AG09319 (cell line): Measurements from ENCODE around the gene ELMO1.

Experiments used
- DNase-seq: peaks from one replicate; pipeline ENCODE4 v3.0.0-alpha.2; 2010; ENCODE audit warnings: low read depth; ENCODE audit errors: extremely low read depth
- TF ChIP-seq, protein P1 (sequence below): IDR thresholded peaks from 2 replicates; pipeline ENCODE4 v1.5.1; 2011; ENCODE audit warnings: low read depth, mild to moderate bottlenecking, inconsistent platforms, low read length, moderate library complexity

Gene ELMO1

DNA sequence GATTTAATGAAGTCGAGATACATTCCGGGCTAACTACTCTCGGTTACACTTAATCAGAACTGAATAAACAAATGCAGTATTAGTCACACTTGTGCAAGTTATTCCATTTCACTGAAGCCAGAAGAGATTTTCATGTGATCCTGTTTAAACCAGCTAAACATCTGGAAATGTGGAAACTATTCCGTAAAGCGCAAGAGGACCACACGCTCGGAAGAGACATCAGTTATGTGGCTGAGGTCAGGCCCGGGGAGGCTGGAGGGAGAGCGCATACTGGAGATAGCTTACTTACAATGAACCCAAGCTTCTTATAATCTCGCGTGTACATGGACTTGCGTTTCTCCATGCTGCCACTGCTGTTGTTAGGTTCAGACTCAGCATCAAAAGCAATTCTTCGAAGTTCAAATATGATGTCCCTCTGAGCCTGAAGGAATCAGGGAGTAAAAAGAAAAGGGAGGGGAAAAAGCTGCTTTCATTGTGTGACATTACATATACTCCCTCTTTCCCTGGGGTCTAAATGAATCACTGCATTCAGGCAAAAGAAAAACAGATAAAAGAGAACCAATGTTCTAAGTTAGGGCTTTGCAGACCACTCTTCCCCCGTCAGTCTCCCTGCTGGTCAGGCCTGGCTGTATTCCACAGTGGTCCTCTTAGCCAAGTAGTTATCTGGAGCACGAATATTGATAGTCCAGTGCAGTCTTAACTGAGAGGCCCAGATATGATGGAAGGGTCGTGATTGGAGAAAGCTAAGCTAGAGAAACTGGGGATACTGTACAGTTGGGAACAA lies 237.4 kb downstream of the ELMO1 start:
- TF ChIP-seq, protein P1, sequence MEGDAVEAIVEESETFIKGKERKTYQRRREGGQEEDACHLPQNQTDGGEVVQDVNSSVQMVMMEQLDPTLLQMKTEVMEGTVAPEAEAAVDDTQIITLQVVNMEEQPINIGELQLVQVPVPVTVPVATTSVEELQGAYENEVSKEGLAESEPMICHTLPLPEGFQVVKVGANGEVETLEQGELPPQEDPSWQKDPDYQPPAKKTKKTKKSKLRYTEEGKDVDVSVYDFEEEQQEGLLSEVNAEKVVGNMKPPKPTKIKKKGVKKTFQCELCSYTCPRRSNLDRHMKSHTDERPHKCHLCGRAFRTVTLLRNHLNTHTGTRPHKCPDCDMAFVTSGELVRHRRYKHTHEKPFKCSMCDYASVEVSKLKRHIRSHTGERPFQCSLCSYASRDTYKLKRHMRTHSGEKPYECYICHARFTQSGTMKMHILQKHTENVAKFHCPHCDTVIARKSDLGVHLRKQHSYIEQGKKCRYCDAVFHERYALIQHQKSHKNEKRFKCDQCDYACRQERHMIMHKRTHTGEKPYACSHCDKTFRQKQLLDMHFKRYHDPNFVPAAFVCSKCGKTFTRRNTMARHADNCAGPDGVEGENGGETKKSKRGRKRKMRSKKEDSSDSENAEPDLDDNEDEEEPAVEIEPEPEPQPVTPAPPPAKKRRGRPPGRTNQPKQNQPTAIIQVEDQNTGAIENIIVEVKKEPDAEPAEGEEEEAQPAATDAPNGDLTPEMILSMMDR: no peak
- peak; percentile 85 for DNase-seq

DNA sequence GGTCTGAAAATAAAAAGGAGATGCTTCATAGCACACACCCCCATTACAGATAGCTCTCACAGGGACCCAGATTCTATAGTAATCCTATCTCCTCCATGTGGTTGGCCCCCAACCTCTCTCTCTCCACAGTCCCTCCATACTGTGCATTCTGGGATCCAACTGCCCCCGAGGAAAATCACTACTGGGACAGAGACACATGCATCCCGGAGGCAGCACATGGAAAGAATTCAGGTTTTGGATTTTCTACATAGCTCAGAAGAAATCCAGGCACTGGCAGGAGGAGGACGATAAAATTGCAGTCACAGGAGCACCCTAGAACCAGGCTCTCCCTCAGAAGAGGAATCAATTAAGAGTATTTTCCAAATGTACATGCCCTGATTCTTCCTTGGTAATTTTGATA lies 239.5 kb downstream of the ELMO1 start:
- TF ChIP-seq, protein P1: no peak
- no peak for DNase-seq

DNA sequence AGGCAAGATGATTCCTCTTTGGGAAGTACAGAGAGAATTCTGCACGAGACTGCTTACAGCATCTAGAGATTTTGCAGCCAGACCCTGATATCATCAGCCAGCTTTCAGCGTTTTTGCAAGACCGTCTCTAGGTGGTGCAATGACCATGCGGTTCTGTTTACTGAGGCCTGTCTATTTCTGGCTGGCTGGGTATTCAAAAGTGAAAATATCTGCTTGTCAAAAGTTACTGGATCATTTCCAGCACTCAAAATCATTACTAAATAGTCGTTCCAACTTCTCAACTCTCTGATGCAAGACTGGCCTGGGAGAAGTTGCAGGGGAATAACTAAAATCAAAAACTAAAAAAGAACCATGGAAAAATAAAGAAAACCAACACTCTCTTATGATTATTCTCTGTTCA lies 240.1 kb downstream of the ELMO1 start:
- peak; percentile 78 for DNase-seq
- TF ChIP-seq, protein P1: peak; percentile 66

DNA sequence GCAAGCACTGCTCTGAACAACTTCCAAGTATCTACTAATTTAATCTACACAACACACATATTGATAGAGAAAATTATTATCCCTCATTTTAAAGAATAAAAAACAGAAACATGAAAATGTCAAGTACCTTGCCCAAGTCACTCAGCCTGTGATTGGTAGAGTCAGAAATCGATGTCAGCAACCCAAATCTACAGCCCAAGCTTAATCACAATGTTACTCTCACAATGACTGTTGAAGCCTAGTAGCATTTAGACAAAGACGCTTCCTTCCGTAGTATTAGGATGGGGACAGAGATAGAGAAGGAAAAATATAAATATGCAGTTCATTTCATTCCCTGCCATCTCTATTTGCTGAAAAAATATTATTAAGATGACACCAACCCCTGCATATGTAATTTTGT lies 242.5 kb downstream of the ELMO1 start:
- no peak for DNase-seq
- TF ChIP-seq, protein P1: no peak

DNA sequence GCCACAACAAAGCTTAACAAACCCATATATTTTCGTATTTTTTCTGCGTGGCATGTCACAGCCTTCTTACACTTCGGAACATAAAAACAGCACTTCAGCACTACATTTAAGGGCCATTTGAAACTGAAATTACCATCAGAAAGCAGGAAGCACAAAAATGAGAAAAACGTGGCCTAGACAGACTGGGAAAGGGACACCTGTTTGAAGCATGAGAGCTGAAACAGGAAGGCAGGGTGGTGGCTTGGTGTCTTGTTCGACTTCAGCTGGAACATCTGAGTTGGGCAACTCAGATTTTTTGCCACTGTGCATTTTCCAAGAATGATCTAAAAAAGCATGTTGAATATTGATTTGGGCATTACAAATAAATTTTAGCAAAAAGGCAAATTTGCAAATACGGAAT lies 243.2 kb downstream of the ELMO1 start:
- no peak for DNase-seq
- TF ChIP-seq, protein P1: no peak

DNA sequence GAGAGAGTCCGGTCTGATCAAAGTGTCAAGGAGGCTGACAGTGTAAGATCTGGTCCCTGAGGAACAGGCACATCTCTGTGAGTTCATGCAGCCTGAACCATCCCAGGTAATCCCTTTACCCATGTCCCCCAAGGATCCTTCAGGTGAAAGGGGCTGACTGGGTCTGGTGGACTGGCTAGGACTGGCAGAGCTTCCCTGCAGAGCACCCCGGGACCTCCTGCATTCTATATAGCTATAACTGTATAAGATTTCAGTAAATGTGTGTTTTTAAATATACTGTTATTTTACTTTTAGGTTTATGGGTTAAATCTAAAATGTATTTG lies 246.8 kb downstream of the ELMO1 start:
- no peak for DNase-seq
- TF ChIP-seq, protein P1: no peak

DNA sequence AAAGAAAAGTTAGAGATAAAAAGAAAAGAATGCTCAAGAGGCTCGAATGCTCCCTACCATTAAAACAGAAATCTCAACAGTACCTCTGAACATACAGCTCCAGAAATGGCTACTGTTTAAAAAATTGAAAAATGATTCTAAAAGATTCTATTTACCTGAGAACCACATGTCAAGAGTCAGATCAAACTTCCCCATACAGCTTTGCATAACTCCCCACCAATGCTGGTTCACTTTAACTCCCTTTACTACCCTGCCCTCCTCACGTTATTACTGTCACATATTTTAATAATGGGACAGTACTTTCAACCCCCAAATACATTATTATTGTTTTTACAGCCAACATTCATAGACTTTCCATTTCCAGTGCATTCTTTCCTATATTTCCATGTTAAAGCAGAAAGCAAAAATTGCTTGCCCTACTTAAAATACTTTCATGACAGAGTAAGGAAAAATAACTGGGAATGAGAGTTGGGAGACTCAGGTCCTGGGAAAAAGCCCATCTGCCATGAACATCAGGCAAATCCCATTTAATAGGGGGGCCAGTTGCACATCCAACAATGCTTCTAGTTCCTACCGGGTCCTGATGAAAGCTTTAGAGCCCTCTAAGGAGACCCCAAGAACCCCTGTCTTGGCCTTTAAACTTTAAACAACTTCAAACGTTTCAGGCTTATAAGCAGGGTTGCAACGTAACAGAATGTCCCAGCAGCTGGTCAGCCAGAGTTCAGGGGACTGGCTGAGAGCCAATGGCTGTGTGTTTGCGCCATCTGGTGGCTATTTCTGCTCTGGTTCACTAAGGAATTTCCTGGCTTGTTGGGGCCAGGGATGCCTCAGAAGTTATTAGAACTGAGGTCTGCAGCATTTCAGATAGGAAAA lies 247.4 kb downstream of the ELMO1 start:
- TF ChIP-seq, protein P1: peak; percentile 86
- DNase-seq: peak; percentile 46
